ENCODE results near the gene LRRC3.

LRRC3 gene

DNA sequence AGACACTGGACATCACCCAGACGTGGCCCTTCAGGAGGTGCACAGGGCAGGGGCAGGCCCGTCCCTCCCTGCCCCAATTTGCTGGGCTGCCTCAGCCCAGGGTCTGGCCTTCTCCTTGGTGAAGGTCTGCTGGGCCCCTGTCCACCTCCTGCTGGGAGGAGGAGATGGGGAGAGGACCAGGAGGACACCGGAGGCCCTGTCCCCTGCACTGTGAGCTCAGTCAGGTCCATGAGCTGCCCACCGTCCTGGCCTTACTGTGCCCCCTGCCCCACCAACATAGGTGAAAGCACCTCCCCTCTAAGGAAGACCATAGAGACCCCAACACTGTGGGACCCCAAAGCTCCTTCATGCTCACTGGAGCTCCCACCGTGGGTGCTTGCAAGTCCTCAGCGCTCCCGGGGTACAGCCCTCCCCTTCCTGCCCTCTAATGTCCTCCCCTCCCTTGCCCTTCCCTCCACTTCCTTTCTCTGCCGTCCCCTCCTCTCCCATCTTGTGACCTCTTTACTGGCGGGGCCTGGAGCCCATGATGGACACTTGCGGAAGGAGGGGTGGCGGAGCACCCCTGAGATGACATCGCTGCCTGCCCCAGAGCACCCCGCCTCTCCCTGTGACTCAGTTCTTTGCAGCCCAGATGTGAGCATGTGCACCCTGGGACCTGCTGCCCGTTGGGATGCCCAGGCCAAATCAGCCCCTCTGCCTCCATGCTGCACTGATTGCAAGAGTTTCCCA lies 4.6 kb downstream of the LRRC3 start:
- DNase-seq: no peak

DNA sequence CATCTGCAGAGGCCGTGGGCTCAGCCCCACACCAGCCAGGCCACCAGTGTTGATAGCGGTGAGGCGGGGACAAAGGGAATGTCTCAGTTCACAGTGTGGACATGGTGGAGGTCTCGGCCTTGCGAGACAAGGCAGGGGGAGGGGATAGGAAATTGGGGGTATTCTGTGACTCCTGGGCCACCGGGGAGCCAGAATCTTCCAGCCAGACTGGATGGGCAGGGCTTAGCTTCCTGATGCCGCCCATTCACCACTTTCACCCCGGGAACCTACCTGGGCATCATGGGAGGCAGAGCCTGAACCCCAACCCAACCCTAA lies 5.1 kb downstream of the LRRC3 start:
- no peak for DNase-seq

DNA sequence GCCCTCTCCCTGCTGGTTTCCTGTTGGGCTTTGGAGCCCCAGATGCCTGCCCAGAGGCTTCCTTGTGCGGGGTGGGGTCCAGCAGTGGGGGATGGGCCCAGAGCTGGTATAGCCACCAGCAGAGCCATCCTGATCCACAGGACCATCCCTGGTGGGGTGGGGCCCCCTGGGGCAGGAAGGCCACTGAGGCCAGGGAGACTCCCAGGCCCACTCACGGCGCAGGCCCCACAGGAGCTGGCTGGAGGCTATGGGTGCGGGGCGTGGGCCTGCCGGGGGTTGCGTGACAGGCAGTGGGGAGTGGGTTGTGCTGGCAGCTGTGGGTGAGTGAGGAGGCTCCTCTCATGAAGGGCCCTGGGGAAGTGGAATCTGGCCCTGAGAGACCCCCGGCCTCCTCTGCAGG lies 5.7 kb downstream of the LRRC3 start:
- no peak for DNase-seq

DNA sequence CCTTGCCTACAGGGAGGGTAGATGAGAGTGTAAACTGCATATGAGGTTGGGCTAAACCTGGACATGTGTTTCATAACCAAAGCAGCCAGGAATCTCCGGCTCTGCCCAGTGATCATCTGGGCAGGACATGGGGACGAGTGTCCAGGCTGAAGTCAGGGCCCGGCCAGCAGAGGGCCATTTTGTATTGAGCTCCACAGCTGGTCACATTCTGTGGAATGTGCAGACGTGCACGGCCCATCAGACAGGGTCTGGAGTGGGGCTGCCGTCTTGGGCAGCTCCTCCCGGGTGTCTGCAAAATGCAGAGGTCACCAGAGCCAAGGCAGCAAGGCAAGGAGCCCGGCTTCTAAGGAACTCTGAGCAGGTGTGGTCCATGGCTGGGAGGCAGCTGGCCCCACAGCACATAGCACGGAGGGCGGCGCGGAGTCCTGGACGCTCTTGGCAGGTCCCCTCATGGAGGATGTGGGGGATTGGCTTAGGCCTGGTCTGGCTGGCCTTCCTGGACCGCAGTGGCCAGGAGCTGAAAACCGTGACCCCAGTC lies 6.2 kb downstream of the LRRC3 start:
- no peak for DNase-seq

DNA sequence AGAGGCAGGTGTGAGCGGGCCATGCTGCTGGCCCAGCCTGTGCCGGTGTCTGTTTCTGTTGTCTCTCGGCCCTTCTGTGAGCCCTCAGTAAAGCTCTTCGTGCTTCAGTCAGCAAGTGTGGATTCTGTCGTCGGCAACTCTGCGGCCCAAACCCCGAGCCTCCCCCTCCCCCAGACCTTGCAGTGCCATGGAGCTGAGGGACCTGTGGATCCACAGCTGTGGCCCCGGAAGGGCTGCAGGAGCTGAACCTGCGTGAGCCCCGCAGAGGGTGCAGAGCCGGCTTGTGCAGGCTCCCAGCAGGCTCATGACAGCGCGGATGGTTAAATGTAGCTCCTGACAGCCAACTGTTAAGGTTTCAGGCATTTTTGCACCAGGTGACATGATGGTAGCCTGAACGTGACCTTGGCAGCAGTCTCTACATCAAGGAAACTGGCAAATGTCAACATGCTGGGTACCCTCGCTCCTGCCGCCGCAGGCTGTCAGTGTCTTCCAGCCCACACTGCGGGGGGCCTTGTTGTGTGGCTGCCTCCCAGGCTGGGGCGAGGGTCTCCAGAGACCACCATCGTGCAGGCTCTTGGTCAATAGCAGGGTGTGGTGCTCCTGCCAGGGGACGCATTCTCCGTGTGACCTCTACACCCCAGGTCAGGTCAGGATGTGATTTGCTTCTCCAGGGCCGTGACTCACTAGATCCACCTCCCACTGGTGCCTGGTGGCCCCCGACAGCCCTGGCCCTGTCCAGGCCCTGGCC lies 7.0 kb downstream of the LRRC3 start:
- no peak for DNase-seq

DNA sequence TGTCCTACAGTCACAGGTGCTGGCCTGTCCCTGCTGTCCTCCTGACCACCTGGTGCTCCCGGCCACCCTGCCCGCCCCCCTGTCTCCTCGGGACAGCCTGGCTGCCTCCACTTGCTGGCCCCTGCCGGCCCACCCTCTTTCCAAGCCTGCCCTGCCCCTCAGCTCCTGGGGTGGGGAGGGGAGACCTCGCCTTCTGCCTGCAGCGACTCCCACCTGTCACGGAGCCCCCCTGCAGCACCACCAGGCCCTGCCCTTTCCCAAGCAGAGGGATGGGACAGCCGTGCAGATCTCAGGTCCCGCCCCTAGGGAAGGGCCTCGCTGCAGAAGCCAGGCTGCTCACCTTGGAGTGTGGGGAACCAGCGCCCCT lies 7.5 kb downstream of the LRRC3 start:
- DNase-seq: no peak

DNA sequence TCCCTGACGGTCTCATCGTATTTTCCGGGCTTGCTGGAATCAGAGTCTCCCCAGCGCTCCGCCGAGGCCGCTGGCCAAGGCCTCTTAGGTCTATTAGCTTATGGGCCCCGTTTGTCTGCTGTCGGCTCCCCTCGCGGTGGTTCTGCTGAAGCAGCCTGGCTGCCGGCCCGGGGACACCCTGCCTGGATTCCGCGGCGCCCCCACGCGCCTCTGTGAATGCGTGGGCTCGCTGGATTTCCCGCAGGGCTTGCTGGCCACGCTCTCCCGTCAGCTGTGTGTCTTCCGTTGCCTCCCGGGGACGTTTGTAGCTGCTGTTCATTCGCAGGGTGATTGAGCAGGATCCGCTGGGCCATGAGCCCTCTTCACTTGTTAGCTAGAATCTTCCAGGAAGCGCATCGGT lies 8.4 kb downstream of the LRRC3 start:
- DNase-seq: no peak

DNA sequence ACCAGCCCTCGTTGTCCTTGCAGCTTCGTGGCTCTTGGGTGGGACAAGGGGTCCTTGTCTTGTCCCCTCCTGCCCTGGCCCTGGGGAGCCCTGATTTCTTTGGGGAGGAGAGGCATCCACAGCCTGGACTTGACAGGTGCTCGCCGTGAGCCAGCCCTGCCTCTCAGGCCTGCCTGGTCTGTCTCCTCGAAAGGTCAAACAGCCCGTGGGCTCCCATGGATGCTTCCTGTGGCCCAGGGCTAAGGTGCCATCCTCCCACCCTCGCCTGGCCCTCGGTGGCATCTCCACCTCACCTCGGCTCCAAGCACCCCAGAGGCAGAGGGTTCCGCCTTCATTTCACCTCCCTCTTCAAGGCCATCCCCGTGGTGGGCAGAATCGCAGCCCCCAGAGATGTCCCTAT lies 9.0 kb downstream of the LRRC3 start:
- no peak for DNase-seq

DNA sequence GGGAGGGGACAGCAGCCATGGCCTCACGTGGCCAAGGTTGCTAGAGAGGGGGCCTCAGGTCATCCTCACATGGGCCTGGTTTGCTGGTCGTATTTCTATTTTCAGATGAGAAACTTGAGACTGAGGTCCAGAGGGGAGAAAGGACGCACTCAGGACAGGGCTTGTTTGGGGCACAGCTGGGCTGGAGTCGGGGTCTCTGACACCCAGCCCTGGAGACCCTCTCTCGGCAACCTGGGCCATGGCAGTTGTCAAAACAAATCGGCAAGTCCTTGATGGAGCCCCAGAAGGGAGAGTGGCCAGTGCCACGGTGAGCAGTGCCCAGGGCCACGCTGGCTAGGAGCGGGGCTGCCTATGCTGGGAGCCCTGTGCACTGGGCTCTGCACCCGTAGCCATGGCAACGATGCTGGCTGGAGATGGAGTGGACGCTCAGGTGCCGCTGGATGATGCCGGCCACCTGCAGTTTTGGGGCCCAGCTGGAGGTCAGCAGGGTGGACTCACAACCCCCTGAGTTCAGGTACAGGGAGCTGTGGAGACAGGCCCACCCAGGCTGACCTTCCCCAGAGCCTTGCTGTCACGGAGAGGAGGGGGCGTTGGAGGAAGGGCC lies 11.1 kb downstream of the LRRC3 start:
- DNase-seq: no peak

DNA sequence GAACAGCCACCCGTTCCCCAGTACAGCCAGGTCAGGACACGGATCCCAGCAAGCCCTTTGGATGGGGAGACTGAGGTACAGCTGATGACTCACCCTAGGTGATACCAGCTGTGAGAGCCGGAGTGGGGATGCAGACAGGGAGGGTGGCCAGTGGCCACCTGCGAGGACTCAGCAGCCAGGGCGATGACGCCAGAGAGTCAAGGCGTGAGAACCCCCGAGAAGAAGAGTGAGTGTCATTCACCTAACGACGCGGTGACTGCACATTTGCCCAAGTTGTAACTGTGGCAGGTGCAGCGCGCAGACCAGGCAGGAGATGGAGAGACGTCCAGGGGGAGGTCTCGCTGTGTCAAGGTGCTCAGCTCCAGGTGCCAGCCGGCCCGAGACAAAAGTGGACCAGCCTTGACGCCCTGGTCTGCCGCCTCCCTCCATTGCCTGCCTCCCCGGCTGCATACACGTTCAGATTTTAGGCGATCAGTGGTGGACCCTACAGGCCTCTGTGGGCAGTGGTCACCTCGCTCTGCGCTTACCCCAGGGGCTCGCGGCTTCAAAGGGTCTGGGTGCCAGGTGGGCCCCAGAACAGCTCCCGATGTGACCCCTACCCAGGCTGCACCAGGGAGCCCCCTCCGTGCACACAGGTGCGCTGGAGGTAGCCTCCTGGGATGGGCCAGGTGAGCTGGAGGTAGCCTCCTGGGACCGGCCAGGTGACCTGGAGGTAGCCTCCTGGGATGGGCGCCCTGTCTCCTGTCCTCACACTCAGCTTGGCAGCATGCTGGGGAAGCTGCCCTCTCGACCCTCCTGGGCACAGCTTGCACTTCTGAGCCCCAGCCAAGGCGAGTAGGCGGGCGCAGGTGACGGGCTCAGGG lies 11.9 kb downstream of the LRRC3 start:
- no peak for DNase-seq

DNA sequence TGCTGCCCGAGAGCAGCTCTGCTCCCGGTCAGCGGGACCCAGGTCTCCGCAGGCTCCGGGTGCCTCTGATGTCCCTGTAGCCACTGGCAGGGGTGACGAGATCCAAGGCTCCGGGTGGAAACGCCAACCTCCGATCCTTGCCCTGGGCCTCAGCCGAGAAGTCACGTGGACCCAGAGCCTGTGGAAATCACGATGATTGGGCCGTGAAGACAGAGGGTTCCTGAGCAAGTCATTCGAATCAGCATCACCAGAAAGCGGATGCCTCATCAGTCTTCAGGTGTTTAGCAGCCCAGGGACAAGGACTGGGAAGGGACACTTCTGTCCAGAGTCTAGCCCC lies 12.5 kb downstream of the LRRC3 start:
- no peak for DNase-seq

DNA sequence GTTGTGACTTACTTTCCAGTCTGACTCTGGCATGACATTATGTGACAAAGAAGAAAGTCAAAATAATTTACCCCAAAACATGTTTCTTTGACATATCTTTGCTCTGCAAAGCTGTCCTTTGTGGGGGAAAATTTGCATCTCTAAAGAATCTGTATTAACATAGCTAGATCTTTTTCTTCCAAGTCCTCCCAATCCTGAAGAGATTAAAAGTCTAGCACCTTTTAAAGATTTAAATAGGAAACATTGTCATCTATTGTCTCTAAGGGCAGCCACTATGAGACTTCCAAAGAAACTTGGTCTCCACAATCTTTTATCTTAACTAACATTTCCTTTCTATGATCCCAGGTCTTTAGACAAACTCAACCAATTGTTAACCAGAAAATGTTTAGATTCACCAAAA lies 16.0 kb downstream of the LRRC3 start:
- no peak for DNase-seq

DNA sequence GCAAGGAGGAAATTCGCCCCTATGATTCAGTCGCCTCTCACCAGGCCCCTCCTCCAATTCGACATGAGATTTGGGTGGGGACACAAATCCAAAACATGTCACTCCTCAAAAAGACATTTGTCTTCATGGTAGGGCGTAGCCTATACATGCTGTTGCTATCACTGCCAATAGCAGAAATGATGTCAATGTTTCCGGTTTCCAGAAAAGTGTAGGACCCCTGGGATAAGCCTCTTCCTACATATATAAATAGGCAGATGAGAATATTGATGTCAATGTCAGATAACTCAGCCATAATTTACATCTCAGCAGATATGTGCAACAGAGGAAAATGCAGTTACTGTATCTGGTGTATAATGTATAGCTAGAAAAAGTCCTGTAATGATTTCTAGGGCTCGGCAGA lies 16.7 kb downstream of the LRRC3 start:
- DNase-seq: no peak

DNA sequence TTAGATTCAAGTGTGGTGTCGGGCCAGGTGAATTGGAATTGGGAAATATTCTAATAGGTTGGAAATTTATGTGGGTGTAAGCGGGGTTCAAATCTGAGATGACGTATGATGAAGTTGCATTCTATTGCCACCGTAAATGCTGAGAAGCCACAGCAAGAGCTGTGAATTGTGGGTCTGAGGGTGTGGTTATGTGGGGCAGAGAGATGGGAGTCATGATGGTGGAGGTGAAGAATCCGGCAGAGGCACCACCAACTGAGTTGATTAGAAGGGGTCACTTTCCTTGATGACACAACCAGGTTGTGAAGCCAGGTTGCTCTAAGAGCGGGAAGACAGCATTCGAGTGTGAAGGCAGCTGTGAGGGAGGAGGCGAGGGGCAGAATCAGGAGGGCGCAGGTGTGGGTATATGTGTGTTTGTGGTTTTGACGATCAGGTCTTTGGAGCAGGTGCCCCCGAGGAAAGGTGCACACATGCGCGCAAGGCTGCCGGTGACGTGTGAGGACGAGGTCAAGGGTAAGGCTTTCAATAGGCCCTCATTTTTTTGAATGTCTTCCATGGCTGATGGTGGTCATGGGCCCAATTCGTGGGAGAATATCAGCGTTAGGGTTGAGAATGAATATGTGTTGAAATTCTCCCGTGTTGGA lies 18.7 kb downstream of the LRRC3 start:
- DNase-seq: no peak

DNA sequence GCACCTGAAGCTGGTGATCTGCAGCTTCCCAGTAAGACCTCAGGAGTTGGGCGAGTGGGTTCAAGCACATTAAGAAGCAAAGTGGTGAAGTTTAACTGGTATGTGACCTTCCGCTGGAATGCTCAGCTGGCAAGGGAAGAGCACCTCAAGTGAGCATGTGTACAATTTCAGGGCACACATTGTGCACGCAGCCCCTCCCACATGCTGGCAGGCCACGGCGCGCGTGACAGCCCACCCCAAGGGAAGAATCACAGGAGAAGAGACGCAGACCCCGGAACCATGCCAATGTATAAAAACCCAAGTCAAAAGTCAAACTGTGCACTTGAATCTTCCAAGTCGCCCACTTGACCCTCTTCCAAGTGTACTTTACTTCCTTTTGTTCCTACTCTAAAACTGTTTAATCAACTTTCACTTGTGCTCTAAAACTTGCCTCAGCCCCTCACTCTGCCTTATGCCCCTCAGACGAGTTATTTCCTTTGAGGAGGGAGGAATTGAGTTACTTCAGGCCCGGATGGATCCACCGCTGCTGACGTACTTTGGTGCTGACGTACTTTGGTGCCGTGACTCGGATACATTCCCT lies 20.0 kb downstream of the LRRC3 start:
- no peak for DNase-seq

DNA sequence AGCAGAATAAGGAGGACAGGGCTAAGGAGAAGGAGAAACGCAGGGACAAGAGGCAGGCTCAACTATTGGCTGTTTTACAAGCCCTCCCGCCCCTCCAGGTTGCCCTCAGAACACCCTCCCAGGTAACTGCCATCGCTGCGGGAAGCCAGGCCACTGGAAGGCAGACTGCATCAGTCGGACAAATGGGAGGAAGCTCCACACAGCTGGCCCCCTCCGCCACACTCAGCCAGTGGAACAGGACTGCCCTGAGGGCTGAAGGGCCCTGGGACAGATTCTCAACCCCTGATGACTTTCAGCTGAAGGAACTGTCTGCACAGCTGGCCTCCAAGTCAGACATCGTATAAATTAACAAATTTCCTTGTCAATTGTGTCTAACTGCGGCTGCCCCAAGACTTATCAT lies 21.8 kb downstream of the LRRC3 start:
- no peak for DNase-seq

DNA sequence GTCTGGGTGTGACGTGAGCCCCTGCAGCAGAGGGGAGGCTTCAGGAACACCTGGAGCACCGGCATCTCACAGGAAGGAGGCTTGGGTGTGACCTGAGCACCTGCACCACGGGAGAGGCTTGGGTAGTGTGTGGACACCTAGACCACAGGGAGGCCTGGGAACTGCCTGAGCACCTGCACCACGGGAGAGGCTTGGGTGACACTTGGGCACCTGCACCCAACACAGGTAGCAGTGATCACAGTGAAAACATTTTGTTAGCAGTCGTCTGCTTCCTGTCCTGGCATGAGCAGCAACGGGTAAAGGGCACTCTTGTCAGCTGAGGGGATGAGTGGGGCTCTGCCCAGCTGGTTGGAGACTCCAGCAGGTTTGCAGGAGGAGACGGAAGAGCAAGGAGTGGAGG lies 22.4 kb downstream of the LRRC3 start:
- DNase-seq: no peak

DNA sequence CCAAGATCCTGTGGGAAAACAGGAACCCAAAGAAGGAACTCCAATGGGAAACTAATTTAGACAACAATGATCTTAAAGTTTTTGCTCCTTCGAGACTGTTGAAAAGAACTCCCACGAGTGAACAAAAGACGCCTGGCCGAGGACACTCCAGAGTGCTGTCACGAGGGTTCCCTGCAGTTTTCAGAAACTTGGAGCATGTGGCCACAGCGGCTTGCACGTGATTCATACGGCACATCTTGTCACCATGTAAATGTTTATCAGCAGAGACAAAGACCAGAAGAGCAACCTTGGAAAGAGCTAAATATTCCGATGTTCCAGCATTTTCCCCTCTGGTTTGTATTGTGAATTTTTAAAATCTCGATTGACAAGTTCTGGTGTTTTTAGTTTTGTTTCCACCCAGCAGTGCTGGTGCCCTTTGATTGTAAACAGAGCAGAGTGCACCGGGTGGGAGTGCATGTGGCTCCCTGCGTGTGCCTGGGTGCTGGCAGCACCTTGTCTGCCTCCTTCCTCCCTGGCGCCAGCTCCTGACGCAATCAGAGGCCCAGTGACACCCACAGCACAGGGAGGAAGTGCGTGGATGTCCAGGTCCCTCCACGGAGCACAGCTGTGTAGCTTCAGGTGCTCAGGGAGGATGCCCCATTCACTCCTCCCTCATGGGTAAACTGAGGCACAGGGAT lies 23.0 kb downstream of the LRRC3 start:
- DNase-seq: no peak

DNA sequence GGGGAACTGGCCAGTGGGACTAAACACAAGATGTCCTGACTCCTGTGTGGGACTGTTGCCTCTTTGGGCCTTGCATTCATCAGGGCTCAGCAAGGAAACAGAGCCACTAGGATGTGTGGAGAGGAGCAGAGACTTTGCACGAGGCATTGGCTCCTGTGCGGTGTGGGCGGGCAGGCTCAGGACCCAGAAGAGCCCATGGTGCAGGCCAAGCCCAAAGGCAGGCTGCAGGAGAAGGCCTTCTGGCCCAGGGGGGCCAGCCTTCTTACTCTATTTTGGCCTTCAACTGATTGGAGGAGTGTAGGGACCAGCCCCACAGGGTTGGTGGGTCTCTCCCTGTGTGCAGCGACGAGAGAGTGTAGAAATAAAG lies 23.5 kb downstream of the LRRC3 start:
- no peak for DNase-seq

DNA sequence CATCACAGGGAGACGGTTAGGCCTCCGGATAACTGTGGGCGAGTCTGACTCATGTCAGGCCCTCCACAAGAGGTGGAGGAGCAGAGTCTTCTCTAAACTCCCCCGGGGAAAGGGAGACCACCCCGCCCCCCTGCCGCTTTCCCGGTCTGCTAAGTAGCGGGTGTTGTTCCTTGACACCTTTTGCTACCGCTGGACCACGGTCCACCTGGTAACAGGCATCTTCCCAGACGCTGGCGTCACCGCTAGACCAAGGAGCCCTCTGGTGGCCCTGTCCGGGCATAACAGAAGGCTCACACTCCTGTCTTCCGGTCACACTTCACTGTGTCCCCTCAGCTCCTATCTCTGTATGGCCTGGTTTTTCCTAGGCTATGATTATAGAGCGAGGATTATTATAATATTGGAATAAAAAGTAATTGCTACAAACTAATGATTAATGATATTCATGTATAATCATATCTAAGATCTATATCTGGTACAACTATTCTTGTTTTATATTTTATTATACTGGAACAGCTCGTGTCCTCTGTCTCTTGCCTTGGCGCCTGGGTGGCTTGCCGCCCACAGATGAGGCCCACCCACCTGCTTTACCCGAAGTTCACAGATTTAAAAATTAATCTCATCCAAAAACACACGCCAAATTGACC lies 24.4 kb downstream of the LRRC3 start:
- peak in 1 of 4 experiments; percentile 18 for DNase-seq

All from activated CD4-positive, CD25-positive, alpha-beta regulatory T cell (primary cell).